Left hindlimb (tissue), 1 donor: ENCODE data around the gene PACSIN3.
"Not testable (repeated sequence)": the region's sequence is repeated elsewhere in the genome, so short reads cannot be mapped to it uniquely, and the experiment has no call there.

Experiments
- DNase-seq: peaks from one replicate; pipeline ENCODE4 v3.0.0-alpha.2; 2018

The PACSIN3 gene

DNA sequence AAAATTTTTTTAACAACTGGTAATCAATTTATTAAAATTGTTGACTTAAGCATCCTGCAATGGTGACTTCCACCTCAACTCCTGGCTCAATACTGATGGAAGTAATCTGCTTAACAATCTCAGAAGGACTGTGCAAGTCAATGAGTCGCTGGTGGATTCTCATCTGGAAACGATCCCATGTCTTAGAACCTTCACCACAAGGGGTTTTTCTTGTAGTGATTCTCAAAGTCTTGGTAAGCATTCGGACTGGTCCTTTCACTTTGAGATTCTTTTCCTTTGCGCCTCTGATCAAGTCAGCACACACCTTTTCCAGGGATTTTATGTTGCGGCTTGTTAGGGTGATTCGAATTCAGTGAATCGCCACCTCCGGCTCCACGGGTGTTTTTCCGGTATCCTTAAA is 4.9 kb upstream of the PACSIN3 start:
- not testable (repeated sequence) for DNase-seq

DNA sequence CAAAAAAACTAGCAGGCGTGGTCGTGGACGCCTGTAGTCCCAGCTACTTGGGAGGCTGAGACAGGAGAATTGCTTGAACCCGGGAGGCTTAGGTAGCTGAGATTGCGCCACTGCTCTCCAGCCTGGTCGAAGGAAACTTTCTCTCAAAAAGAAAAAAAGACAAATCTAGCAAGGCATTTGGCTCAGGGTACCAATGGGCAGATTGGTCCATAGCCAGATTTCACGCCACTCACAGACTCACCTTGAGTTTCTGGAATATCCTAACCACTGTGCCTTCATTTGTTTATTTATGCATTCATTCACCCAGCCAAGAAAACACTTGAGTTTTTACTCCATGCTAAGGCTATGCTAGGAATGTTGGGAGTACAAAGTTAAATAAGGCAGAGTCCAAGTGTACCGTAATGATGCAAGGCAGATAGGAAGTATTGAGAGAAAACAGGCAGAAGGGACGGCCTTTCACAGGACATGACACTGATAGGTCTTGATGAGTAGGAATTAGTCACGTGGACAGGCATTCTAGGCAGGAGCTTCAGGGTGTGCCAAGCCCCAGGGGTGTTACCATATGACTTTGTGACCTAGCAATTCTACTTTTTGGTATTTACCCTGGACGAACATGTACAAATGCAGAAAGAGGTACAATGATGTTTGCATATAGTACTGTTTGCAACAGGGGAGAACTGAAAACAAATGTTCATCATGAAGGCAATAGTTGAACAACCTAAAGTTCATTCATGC is 3.0 kb upstream of the PACSIN3 start:
- DNase-seq, result no peak

DNA sequence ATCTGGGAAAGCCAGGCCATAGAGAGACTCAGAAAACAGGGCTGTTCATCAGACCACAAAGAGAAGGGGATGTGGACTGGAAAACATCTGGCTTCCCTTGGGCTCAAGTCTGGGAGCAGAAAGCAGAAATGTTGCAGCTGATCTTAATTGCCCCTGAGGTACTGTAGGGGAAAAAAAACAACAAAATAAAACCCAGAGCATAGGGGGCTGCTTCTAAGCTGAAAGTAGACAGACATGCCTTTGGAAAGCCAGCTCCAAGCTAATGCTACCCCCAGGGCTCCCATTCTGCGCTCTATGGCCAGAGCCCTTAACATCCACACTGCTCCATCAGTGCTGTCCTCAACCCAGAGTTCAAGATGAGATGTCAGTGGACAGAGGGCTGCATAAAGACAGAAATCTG is 2.0 kb upstream of the PACSIN3 start:
- peak; percentile 61 for DNase-seq

DNA sequence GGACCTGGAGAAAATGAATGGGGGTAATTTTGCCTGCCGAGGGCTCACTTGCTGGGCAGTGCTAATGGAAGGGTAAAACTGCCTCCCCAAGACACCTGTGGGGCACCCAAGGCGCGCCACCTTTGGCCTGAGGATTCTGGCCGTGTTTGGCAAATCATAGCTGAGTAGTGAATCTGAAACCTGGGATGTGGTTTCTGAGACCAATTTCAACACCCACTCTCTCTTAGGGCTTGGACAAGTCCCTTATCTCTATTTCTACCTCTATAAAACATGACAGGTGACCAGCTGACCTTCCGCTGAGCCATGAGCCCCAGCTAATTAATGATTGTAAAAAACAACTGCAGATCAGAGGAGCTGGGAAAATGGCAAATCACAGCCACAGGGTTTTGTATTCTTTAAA is 1.5 kb upstream of the PACSIN3 start:
- no peak for DNase-seq

DNA sequence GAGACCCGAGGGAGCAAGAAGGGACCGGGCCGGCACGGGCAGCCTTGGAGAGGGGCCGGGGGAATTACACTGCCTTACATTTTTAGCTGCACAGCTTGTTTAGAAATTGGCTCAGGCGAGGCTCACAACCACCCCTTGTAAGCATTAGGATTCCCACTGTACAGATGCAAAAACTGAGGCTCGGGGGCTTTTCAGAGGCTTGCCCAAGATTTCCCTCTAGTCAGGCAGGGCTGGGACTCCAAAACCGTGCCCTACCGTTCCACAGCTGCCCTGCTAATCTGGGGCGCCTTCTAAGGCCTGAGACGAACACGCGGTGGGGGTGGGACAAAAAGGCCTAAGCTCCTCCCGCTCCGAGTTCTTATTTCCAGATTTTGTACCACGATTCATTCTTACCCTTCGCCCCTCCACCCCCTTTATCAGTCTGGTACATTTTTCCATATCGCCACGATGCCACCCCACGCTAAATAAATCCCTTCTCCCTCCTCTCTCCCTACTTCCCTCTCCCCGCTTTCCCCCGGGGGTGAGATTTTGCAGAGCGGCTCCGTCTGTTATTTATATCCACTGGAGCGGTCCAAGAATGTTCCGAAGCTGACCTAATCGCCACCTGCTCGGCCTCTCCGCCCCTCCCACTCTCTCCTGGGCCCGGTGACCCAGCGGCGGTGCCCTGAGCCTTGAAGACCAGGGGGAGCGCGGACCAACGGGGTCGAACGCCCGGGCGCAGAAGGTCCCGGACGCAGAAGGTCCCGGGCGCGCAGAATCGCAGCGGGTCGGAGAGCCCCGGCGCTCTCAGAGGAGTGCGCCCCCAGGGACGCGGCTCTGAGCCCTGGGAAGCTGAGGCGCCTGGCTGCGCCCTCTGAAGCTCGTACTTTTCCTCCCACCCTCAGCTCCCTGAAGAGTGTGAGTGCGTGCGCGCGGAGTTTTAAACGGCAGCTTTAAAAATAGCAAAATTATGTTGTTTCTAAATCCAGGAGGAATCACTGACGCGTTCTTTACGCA is 764 bp upstream of the PACSIN3 start:
- DNase-seq, result peak; percentile 72

DNA sequence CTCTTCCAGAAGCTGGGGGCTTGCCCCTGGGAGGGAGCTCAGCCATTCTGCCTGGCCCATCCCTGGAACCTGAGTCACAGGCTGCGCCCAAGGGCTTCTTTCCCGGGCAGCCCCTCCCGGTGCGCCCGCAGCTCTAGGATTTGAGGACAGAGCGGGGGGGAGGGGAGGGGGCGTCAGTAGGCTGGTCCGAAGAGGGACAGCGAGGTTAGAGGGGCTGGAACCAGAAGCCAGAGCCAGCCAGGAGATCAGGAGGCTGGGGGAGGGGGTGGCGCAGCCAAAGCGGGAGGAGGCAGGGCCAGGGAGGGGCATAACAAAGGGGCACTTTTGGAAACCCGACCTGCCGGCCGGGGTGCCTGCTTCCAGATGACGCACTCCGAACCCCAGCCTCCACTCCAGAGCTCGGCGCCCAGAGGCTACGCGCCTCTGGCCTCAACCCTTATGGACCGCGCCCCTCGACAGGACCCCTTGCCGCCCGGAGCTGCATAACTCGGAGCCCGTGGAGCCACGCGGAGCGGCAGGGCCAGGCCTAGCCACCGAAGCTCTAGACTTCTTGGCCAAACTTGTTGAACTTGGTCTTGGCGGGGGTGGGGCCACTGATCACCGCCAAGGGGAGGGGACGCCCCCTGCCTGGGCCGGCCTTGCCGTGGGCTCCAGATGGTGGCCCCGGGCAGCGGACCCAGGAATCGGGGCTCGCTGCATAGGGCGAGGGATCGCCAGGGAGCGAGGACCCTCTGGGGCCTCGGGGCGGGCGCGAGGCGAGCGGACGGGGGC is 744 bp downstream of the PACSIN3 start:
- peak; percentile 82 for DNase-seq

DNA sequence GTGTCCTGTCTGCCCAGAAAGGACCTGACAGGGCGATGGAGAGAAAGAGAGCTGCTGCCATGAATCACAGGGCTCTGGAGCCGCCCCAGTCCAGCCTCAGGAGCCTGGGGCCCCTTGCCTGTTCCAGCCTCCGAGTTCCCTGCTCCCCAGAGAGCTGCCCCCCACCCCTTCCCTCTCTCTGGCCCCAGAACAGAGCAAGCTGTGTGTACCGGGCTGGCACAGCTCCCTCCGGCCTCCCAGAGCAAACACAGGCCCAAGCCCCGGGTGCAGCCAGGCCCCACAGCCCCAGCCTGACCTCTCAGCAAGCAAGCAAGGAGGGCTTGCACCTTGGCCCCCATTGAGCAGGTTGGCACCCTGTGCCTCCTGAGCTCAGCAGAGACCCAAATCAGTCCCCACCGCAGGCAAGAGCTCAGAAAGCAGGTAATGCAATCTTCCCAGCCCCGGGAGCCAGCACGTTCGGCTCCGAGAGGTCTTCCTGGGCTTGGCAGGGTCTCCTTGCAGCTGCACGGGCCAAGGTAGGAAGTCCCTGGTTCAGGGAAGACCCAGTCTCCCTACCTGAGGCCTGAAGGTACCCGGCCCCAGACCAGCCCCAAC is 1.4 kb downstream of the PACSIN3 start:
- peak; percentile 73 for DNase-seq

DNA sequence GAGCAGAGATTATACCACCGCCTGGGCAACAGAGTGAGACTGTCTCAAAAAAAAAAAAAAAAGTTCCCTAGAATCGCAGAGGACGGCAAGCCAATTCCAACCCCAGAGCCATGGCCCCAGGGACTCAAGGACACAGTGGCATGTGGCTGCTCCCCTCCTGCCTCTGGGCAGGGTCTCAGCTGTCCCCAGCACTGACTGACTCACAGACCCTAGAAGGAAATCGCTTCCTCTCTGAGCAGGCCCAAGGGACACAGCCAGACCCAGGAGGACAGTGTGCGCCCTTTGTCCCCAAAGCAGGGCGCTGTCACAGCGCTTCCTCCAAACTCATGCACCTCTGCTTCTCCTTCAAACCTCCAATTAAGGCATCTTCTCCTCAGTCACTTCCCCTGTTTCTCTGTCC is 2.3 kb downstream of the PACSIN3 start:
- DNase-seq, result no peak

DNA sequence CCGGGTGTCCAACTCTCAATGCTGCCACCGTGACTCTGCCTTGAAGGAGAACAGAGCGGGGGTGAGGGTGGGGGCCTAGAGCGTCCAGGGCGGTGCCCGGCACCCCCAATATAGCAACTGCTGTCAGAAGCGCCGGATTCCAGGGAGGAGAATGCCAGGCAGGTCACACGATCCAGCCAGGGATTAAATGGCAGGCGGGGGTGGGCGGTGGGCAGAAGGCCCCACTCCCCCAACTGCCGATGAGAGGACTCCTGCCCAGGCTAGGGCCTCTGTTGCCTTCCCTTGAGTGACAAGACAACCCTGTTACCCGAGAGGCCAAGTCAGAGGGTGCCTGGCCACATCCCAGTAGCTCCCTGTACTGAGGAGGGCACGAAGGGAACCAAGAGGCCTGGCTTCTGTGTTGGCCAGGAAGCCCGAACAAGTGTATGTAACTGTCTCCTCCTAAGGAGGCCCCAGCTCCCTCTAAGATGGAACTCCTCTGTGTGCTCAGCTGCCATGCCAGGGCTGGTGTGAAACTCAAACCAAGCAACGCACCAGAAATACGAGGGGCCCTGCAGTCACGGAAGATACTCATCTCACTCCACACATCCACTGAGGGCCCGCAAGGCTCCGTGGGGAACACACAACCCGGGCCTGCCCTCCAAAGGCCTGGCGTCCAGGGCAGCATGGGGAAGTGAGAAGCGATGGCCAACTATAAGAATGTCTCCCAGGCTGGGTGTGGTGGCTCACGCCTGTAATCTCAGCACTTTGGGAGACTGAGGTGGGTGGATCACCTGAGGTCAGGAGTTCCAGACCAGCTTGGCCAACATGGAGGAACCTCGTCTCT is 3.0 kb downstream of the PACSIN3 start:
- DNase-seq, result no peak

DNA sequence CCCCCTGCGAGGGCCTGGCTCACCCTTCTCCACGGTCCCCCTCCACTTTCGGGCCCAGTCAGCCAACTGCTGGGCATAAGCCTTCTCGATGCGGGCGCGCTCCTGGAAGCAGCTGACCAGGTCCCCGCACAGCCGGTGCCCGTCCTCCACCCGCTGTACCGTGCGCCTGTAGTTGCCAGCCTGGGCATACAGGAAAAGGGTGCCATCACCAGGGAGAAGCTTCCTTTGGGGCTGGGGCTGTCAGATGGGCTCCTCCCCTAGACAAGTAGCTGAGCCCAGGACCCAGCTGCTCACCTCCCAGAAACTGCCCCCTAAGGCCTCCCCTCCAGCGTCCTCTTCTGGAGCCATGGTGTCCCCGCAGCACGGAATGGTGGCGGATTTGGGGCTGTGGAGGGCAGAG is 3.9 kb downstream of the PACSIN3 start:
- no peak for DNase-seq

DNA sequence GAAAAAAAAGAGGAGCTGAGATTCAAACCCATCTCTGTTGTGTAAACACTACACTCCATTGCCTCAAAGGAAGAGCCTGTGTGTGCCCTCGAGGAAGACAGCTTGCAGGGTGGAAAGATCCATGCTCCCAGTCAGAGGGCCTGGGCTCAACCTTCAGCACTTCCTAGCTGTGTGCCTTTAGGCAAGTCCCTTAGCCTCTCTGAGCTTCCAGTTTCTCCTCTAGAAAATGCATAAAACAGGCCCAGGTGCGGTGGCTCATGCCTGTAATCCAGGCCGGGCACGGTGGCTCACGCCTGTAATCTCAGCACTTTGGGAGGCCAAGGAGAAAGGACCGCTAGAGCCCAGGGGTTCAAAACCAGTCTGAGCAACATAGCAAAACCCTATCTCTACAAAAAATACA is 5.0 kb downstream of the PACSIN3 start:
- DNase-seq, result no peak

DNA sequence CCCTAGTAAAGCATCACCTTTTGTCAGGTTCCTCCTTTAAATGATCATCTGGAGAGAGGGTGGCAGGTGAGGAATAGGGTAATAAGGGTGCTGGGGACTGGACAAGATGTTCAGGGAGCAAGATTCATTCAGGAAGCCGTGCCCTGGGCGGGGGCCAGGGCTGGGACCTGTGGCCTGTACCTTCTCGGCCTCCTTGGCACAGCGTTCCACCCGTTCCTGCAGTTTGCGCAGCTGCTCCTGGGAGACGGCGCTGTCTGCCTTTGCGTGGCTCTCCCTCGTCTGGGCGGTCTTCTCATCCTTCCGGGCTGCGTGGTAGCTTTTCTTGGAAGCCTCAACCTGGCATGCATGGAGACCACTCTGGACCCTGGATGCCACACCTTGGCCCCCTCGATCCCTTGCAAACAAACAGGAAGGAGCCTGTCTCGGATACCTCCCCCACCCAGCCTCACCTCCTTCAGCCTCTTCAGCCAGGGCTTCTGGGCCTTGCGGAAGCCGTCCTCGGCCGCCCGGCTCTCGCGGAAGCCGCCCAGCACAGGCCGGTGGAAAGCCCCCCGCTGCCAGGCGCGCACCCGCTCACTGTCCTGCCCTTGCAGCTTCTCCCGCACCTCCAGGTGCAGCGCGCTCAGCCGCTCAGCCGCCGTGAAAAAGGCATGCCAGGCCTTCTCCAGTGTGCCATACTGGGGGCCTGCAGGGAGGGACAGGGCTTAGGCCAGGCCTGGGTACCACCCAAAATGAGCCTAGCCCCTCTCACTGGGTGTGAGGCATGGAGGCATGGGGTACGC is 6.0 kb downstream of the PACSIN3 start:
- DNase-seq, result no peak

DNA sequence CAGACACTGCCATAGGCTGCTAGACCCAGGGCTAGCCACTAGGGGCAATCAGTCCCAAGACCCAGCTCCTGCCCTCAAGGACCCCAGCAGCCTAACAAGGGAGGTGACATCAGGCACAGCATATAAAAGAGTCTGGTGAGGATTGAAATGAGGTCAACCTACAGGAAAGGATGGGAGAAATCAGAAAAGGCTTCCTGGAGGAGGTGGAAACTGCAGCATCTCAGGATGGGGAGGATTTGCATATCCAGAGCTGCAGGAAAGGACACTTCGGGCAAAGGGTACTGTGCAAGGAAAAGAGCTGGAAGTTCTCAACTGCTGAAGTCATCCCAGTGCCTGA is 6.6 kb downstream of the PACSIN3 start:
- no peak for DNase-seq

DNA sequence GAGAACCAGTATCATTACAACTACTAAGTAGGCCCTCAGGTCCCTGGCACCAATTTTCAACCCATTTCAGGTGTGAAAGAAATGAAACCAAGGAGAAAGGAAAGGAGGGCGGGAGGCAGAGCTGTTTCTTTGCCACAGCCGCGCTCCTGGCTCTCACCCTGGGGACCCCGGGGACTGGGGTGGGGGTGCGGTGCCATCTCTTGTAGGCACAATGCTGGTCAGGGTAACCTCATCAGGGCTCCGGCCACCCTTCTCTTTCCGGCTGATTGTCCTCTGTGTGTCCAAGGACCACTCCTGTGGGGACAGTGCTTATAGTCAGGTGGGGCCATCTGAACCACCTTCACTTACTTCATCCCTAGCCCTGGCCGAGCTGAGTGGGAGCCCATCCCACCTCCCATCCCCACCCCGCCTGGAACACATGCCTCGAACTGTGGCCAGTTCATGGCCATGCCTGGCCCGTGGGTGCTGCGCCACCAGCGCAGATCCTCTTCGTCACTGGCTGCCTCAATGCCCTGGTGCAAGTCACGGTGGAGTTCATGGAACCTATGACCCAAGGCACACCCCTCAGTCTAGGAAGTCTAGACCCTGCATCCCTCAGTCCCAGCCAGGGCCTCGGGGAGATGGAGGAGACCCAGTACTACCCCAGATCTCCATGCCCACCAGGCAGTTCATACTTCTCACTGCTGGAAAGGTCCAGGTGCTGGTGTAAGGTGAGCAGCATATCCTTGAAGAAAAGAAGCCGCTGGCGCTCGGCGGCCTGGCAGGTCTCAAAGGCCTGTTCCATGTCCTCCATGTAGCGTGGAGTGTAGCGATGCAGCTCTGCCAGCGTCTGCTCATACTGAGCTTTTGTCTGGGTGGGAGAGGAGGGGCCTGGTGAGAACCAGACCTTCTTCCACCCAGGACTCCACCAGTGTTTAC is 7.2 kb downstream of the PACSIN3 start:
- no peak for DNase-seq

DNA sequence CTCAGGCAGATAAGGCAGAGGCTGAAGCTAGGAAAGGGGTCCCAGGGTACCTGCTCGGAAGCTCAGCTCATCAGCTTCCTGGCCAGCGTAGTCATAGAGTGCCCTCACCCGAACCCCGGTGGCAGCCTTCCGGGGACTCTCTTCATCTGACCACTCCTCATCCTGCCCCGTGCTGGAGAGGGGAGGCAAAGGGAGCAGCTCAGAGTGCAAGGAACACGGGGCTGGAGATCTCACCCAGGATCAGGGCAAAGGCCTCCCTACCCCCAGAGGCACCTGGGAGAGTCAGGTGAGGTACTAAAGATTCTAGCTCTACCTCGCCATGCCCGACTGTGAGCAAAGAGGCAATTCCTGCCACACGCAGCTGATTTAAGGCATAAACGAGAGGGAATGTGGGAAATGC is 7.9 kb downstream of the PACSIN3 start:
- peak; percentile 31 for DNase-seq

DNA sequence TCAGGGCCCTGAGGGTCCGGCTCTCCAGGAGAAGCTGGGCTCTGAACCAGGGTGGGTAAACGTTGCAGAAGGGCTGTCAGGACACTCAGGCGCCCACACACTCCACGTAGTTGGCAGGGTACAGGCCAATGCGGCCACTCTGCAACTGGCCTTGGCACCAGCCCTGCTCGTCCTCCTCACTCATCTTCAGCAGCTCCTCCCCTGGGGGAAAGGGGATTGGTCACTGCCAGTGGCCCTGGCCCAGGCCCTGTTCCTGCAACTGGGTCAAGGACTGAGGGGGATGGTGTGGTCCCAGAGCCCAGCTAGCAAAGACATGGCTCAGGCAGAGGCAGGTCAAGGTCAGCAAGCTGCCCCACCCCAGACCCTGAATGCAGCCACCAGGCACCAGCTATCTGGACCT is 8.4 kb downstream of the PACSIN3 start:
- DNase-seq, result no peak

DNA sequence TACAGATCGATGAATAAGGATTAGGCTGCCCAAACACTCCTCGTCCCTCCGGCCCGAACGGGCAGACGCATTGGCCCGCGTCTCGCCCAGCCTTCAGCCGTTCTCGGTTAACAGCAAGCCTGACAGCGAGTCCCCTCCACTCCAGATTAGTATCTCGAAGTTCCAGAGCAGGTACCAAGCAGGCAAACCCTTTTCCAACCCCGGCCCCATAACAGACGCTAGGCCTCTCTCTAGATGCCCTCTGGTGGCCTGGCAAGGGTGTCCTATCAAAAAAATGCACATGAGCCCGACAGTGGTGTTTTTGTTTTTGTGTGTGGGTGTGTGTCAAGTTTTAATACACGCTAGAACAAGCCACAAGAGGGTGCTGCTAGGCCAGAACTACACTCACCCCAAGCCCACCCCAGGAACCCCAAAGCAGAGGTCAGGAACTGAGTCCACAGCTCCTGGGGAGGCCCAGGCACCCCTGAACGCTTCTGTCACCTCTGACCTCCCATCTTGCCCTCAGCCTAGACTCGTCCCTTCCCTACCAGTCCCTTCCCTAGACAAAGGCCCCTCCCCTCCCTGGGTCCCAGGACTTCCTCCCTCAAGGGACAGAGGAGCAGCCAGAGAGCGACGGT is 8.9 kb downstream of the PACSIN3 start:
- DNase-seq, result peak; percentile 82

DNA sequence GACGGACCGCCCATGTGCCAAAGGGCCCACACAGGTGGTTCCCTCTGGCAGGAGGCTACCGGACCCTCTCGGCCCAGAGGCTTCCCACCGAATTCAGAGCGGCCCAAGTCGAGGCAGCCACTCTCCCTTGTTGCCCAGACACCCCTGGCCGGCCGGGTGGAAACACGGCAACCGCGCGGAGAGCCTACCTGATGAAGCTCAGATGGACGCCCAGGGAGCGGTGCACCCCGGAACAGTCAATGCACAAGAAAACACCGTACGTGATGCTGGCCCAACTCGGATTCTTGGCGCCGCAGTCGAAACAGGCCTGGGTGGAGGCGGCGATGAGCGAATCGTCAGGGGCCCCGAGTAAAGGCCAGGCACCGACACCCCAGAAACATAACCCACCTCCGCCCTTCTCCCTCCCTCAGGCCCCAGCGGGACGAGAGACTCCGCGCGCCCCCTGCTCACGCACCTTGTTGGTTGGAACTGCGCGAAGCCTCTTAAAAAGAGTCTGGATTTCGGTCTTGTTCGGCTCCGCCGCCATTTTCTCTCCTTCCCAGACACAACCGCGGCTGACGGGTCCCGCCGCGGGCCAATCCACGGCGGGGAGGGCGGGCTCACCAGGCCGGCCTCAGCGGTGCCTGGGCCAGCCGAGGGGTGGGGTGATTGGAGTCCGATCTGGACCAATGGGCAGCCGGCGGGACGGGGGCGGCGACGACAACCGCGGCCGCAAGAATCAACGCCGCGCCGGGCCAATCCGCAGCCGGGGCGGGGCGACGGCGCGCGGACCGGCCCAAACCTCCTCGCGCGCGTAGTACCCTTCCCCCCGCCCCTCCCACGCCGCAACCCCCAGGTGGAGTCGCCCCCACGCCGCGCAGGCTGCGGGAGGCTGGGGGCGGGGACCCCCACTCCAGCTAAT is 9.7 kb downstream of the PACSIN3 start, which contains the start of gene ARFGAP2:
ARFGAP2 (minus strand) TSS at position 552 of the 901 bp plus-strand sequence; CDS start at position 526, 26 bp downstream.
- peak; percentile 98 for DNase-seq
